Panc1 (cell line): ENCODE data around the gene ADAMTS16.

Experiments
- CTCF ChIP-seq: fragments of 450-650 bp; IDR thresholded peaks from 2 replicates; pipeline ENCODE4 v1.5.1; 2017; ENCODE audit warnings: mild to moderate bottlenecking
- POLR2AphosphoS5 ChIP-seq: IDR thresholded peaks from 2 replicates; pipeline ENCODE4 v1.6.1; 2012; ENCODE audit warnings: mild to moderate bottlenecking, low read depth, low read length, moderate library complexity

GRCh38 chr5:5104550-5104949 is 35.6 kb upstream of the ADAMTS16 start:
- TF ChIP-seq CTCF: no peak
- TF ChIP-seq POLR2AphosphoS5: no peak
